ENCODE data around the gene KIF19.
A peak's percentile ranks its signal among the peaks of the same experiment; 100 is the strongest.

Gene KIF19

GRCh38 chr17:74340470-74341023 is 14.5 kb downstream of the KIF19 start:
- DNase-seq (ENCODE audit: low read depth in 2 of 2, low spot score in 1 of 2), result no peak

GRCh38 chr17:74342224-74342623 is 16.2 kb downstream of the KIF19 start:
- no peak for DNase-seq (ENCODE audit: low read depth in 2 of 2, low spot score in 1 of 2)

- no peak for DNase-seq (ENCODE audit: low read depth in 2 of 2, low spot score in 1 of 2)
Measured at GRCh38 chr17:74343121-74343520, 17.1 kb downstream of the KIF19 start.

- no peak for DNase-seq (ENCODE audit: low read depth in 2 of 2, low spot score in 1 of 2)
Measured at GRCh38 chr17:74343526-74344284, 17.7 kb downstream of the KIF19 start.

DNA sequence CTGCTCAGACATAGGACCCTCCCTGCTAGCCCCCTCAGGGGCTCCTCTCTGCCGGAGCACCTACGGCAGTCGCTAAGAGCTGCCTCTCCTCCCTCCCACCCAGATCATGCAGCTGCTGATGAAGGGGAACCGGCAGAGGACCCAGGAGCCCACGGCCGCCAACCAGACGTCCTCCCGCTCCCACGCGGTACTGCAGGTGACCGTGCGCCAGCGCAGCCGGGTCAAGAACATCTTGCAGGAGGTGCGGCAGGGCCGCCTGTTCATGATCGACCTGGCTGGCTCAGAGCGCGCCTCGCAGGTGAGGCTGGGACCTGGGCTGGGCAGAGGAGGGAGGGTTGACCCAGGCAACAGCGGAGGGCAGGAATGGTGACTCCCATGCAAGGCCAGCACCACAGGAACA is 18.6 kb downstream of the KIF19 start:
- DNase-seq (ENCODE audit: low read depth in 2 of 2, low spot score in 1 of 2), result no peak

- DNase-seq (ENCODE audit: low read depth in 2 of 2, low spot score in 1 of 2), result no peak
Measured at GRCh38 chr17:74345433-74346241, 19.6 kb downstream of the KIF19 start.

GRCh38 chr17:74347646-74348045 is 21.6 kb downstream of the KIF19 start:
- DNase-seq (ENCODE audit: low read depth in 2 of 2, low spot score in 1 of 2), result no peak

DNA sequence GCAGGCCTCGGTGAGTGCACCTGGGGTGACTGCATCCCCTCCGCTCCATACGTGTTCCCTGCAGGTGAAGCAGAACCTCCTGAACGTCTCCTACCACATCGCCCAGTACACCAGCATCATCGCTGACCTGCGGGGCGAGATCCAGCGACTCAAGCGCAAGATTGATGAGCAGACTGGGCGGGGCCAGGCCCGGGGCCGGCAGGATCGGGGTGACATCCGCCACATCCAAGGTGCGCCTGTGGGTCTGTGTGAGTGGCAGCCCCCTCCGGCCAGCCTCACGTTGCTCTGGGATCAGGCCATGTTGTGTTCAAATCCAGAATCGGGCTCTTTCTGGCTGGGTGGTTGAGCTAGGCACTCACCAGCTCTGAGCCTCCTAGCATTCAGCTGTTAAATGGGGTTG is 23.1 kb downstream of the KIF19 start:
- no peak for DNase-seq (ENCODE audit: low read depth in 2 of 2, low spot score in 1 of 2)

GRCh38 chr17:74350486-74350885 is 24.5 kb downstream of the KIF19 start:
- no peak for DNase-seq (ENCODE audit: low read depth in 2 of 2, low spot score in 1 of 2)

- no peak for DNase-seq (ENCODE audit: low read depth in 2 of 2, low spot score in 1 of 2)
Measured at GRCh38 chr17:74351552-74352210, 25.7 kb downstream of the KIF19 start.

DNA sequence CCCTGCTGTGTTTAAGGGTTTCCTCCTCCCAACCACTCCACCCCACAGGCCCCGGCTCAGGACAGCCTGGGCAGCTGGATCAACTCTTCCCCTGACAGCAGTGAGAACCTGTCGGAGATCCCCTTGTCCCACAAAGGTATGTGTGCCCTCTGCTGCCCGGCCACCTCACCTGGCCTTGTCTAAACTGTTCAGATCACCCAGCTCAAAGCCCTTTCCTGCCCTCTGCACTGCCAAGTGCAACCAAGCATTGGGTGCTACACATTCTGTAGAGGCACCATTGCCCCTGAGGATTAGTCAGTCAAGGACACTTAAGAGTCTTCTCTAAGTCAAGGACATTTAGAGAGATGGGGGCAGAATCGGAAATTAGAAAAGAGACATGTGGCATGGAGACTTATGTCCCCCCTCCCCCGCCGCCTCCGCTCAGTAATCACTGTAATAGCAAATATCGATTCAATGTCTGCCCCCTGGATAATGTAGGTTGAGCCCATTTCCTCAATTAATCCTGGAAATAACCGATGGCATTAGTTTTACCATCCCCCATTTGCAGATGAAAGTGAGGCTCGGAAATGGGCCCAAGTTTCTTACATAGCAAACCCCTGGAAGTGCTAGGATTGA is 27.5 kb downstream of the KIF19 start:
- no peak for DNase-seq (ENCODE audit: low read depth in 2 of 2, low spot score in 1 of 2)

DNA sequence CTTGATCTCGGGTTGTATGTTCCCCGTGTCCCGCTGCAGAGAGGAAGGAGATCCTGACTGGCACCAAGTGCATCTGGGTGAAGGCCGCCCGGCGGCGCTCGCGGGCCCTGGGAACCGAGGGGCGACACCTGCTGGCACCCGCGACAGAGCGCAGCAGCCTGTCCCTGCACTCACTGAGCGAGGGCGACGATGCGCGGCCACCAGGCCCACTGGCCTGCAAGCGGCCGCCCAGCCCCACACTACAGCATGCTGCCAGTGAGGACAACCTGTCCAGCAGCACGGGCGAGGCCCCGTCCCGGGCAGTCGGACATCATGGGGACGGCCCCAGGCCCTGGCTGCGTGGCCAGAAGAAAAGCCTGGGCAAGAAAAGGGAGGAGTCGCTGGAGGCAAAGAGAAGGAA is 28.1 kb downstream of the KIF19 start:
- DNase-seq (ENCODE audit: low read depth in 2 of 2, low spot score in 1 of 2), result peak in 1 of 2 donors; percentile 17

DNA sequence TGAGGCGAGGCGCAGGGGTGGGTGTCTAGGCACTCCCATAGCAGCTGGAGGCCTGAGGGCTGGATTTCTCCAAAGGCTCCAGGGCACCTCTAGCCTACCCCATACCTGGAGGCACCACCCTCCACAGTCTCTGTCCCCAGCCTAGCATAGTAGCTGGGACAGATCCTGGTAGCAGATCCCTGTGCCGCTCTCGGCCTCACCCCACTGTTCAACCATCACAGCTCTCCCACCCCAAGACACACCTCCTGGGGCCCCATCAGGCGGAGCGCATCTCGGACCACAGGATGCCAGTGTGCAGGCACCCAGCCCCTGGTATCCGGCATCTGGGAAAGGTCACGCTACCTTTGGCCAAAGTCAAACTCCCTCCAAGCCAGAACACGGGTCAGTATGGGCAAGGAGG is 28.5 kb downstream of the KIF19 start:
- no peak for DNase-seq (ENCODE audit: low read depth in 2 of 2, low spot score in 1 of 2)

- no peak for DNase-seq (ENCODE audit: low read depth in 2 of 2, low spot score in 1 of 2)
Measured at GRCh38 chr17:74355065-74355464, 29.0 kb downstream of the KIF19 start.

- no peak for DNase-seq (ENCODE audit: low read depth in 2 of 2, low spot score in 1 of 2)
Measured at GRCh38 chr17:74356646-74357465, 30.8 kb downstream of the KIF19 start.

GRCh38 chr17:74357466-74357809 is 31.4 kb downstream of the KIF19 start:
- DNase-seq (ENCODE audit: low read depth in 2 of 2, low spot score in 1 of 2), result no peak

DNA sequence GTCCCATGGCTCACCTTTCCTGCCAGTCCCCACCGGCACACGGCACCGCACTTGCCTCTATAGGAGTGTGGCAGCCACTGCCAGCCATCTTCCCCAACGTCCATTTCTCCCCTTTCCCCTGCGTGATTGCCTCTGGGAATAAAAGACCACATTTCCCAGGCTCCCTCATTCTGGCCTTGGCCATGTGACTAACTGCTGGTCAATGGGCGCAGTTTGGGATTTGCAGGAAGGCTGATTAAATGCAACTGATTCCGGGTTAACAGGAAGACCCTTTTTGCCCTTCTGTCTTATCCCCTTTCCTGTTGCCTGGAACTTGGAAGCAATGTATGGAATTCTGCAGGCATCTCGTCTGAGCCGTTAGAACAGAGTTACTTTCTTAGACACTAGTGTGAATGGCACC is 32.7 kb downstream of the KIF19 start:
- DNase-seq (ENCODE audit: low read depth in 2 of 2, low spot score in 1 of 2), result no peak

GRCh38 chr17:74359916-74360315 is 33.9 kb downstream of the KIF19 start:
- DNase-seq (ENCODE audit: low read depth in 2 of 2, low spot score in 1 of 2), result no peak

GRCh38 chr17:74360899-74361229 is 34.8 kb downstream of the KIF19 start:
- no peak for DNase-seq (ENCODE audit: low read depth in 2 of 2, low spot score in 1 of 2)

DNA sequence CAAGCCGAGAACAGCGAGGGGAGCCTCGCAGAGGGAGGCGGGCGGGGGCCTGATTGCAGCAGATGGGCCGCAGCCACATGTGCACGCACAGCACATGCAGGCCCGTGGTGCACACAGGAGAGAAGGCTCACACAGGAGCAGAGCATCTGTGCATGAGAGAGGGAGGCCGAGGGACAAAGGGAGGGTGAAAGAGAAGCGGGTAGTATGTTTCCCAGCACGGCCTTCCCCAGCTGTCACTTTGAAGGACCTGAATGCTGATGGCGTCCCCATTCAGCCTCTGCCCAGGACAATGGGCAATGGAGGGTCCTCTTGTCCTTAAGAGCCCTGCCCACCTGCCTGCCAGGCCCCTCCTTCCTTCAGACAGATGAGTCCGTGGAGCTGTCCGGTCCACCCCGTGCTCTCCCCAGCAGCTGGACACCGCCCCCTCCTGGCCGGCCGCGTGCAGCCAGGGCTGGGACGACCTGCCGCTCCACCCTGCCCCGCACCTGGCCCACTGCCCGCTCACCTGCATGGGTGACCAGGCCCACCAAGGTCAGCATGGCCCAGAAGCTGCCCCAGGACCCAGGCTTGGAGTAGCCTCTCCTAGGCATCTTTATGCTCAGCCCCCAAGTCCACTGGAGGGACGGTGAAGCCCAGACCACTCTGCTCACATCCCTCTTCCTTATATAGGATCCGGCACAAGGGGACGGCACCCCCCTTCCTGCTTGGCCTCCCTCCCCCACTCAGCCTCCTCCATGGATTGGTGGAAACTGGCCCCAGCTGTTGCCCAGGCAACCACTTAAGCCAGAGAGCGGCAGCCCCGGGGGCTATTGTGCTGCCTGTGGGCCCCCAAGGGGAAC is 35.4 kb downstream of the KIF19 start, which contains the start of gene BTBD17:
BTBD17 (minus strand) TSS at position 639 of the 839 bp plus-strand sequence; CDS start at position 590, 49 bp downstream.
- DNase-seq (ENCODE audit: low read depth in 2 of 2, low spot score in 1 of 2), result no peak
